GM19372 (cell line): ENCODE measurements around the gene TNKS2.

Source experiments
- ATAC-seq: cut with Tn5 transposase; IDR thresholded peaks from one replicate; pipeline ENCODE4 v1.9.1; 2021; ENCODE audit warnings: mild to moderate bottlenecking, low read depth, moderate library complexity; ENCODE audit not compliant: unreplicated experiment

The TNKS2 gene

DNA sequence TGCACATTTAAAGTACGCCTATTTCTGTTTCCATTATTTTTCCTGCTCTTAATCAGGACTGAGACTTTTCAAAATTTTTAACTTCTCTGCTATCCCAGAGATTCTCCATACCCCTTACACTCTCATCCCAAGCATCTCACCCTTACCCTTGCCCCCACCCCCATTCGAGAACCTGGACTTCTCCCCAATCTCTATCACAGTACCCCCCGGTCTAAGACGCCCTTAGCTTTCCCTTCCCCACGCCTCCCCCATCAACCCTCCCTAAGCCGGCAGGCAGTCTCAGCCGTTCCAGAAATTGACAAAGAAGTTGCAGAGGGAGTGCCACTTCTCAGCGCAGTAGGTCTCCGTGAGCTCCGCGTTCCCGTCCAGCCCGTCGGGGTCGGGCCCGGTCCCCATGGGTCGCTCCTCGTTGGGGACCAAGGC is 109.7 kb downstream of the TNKS2 start:
- ATAC-seq = no peak

DNA sequence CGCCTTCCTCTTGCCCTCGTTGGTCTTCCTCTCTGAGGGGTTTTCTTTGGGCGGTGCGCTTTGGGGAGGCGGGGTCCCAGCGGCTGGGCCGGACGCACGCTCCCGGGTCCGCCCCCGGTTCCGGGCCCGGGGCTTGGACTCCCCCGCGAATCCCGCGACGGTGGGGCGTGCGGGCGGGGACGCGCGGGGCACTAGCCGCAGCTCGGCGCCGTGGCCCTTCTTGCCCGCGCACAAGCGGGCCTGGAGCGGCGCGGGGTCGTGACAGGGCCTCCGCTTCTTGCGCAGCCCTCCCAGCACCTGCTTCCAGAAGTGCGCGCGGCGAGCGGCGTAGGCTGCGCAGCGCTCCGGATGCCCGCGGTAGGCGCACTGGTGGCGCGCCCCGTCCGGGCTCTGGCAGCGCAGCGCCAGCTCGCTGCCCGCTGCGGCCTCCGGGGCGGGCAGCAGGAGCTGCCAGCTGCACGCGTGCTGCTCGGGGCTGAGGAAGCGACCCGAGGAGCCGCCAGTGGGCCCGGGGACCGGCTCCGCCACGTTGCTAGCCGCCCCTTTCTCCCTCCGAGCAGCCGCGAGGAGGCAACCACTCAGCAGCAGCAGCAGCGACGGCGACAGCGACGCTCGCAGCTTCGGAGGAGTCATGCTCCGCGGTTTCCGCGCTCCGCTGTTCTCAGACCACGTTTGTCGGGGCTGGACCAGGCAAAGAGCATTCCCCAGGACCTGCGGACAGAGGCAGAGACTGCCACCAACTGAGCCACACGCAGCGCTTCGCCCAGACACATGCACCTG is 110.3 kb downstream of the TNKS2 start:
- ATAC-seq = peak; percentile 89

DNA sequence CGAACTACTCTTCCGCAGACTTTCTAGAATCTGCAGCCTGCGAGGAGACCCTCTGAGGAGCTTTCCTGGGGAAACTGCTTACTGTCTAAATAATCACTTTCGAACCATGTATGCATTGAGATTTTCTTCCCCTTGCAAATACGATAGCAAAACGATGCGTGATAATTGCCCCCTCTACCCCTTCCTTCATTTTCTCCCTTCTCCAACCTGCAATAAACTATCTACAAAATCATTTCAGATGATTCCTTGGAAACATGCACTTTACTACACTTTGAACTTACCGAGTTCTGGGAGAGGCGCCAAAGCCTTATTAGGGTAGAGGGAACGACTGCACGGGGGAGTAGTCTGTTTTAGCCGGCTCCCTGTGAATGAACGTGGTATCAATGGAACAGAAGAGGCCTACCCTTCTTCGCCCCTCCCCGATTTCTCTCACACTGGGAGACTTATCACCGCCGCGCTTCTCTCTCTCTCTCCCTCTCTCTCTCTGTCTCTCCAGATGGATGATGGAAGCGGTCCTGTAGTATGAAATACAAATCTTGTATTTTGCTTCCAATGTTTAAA is 111.0 kb downstream of the TNKS2 start, which contains the start of gene FGFBP3:
Gene FGFBP3 (minus strand): TSS at position 370 of the 561 bp plus-strand sequence. CDS start 517 bp downstream, outside the sequence.
- no peak for ATAC-seq

- ATAC-seq = no peak
Measured at GRCh38 chr10:91910467-91910866, 112.2 kb downstream of the TNKS2 start.
